AG09319 (cell line): ENCODE data around the gene CTNNA1.

Experiments
- DNase-seq: peaks from one replicate; pipeline ENCODE4 v3.0.0-alpha.2; 2010; ENCODE audit warnings: low read depth; ENCODE audit errors: extremely low read depth
- CTCF ChIP-seq: IDR thresholded peaks from 2 replicates; pipeline ENCODE4 v1.5.1; 2011; ENCODE audit warnings: low read depth, mild to moderate bottlenecking, inconsistent platforms, low read length, moderate library complexity

The CTNNA1 gene

DNA sequence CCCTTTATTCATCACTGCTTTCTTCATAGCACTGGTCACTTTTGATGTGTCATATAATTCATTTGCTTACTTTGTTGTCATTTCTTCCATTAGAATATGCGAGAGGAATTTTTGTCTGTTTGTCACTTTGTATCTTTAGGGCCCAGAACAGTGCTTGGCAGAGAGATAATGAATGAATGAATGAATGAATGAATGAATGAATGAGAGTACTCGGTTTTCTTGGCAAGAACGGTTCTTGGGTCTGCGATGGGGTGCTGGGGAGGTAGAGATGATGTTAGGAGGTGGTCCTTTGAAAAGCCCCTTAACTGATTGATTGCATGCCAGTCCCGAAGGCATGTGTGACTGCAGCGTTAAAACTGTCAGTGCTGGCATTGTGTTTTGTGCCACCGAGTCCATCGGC lies 174.3 kb downstream of the CTNNA1 start:
- DNase-seq, result no peak
- no peak for TF ChIP-seq CTCF

- TF ChIP-seq CTCF, result no peak
- DNase-seq, result no peak
These were observed 174.8 kb downstream of the CTNNA1 start for GRCh38 chr5:138927979-138928378.

- DNase-seq, result no peak
- TF ChIP-seq CTCF, result no peak
These were observed 176.3 kb downstream of the CTNNA1 start for GRCh38 chr5:138929571-138929955.

DNA sequence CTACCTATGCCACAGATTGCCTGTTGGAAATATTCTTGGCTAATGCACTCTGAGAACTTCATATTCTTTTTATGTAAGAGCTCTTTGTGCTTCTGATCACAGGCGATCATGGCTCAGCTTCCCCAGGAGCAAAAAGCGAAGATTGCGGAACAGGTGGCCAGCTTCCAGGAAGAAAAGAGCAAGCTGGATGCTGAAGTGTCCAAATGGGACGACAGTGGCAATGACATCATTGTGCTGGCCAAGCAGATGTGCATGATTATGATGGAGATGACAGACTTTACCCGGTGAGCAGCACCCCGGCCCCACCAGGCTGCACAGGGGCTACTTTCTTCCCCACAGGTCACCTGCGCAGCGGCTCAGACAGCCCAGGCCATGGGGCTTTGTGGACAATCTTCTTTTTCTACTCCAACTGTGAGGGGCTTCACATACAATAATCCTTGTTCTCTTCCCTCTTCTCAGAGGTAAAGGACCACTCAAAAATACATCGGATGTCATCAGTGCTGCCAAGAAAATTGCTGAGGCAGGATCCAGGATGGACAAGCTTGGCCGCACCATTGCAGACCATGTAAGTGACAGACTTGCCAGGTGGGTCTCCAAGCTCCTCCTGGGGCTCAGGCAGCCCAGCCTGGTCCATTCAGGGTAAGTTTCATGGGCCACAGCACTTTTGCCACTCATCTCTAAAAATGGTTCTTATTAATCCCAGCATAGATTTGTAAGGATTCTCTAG lies 177.3 kb downstream of the CTNNA1 start:
- no peak for DNase-seq
- TF ChIP-seq CTCF, result no peak

DNA sequence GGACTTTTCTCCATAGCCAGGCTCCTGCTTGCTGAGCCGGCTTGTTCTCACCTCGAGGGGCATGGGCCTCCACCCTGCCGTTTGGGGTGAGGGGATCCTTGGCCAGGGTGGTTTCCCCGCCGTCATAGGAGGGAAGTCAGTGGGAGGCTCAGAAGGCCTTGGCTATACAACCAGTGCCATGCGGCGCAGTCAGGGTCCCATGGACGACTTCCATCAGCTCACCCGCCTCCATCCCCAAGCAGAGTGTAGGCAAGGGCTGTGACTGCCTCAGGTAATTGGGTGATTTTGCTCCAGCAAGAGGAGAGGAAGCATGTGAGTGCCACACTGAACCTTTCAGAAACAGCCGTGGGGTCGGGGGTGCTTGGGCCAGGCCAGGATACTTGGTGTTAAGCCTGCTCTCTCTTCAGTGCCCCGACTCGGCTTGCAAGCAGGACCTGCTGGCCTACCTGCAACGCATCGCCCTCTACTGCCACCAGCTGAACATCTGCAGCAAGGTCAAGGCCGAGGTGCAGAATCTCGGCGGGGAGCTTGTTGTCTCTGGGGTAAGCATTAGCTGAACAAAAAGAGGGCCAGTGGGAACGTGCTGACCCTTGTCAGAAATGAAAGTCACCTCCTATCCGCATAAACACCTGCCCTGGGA lies 179.1 kb downstream of the CTNNA1 start:
- DNase-seq, result no peak
- TF ChIP-seq CTCF, result no peak

DNA sequence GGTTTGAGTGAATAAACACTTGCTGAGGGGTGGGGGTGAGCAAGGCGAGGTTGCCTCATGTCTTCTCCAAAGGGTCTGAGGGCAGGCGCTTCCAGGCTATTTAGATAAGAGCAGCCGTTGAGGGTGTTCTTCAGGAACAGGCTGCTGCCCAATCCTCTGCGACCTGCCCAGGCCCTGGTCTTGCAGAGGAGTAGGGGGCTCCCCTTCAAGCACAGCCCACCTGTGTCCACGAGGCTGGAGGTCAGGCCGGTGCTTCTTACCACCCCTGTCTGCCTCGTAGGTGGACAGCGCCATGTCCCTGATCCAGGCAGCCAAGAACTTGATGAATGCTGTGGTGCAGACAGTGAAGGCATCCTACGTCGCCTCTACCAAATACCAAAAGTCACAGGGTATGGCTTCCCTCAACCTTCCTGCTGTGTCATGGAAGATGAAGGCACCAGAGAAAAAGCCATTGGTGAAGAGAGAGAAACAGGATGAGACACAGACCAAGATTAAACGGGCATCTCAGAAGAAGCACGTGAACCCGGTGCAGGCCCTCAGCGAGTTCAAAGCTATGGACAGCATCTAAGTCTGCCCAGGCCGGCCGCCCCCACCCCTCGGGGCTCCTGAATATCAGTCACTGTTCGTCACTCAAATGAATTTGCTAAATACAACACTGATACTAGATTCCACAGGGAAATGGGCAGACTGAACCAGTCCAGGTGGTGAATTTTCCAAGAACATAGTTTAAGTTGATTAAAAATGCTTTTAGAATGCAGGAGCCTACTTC lies 180.5 kb downstream of the CTNNA1 start:
- DNase-seq, result no peak
- TF ChIP-seq CTCF, result no peak

DNA sequence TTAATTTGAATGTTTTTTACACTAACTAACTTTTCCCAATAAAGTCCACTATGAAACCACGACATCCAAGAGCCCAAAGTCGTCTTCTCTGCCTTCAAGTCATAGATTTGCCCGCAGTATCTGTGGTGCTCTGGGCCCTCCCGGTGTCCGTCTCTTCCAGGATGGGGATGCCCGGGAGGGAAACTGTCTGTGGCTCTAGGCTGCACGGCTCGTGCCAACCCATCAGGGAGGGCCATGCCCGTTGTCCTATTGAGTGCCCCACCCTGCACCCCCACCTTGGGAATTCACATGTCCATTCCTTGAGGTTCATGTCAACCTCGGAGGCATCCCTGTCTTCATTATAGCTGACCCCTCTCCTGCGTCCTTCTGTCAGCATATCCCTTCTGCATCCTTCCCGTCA lies 181.7 kb downstream of the CTNNA1 start:
- DNase-seq, result no peak
- TF ChIP-seq CTCF, result no peak
